Stimulated activated CD4-positive, alpha-beta T cell treated with anti-CD3 and anti-CD28 coated beads, Interleukin-15, amount 100 ng/mL, for 48 hours (primary cell): ENCODE data around the gene IFNGR1.

ENCODE experiments used
- DNase-seq, 2 donors: peaks; one replicate each; pipeline ENCODE4 v3.0.0-alpha.2; 2020; ENCODE audit warnings: low read depth in 2 of 2

Gene IFNGR1

DNA sequence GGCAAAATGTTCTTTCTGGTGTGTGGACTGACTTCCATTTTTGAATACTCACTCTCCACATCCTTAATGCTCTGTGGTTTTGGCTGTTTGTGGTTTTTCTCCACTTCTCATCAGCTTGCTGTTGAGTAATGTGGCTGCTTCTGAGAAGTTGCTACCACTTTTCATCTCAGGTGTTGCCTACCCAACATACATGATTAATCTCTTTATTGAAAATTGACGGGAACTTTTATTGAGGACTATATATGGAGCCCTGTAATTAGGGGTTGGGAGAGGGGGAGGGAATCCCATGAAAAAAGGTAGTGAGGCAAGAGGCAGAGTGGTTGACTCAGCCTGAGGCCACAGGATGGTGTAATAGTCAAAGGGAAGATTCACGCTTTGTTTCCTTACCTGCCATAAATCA, 63.4 kb downstream of the IFNGR1 start:
- peak; percentile 18 to 19 for DNase-seq

DNA sequence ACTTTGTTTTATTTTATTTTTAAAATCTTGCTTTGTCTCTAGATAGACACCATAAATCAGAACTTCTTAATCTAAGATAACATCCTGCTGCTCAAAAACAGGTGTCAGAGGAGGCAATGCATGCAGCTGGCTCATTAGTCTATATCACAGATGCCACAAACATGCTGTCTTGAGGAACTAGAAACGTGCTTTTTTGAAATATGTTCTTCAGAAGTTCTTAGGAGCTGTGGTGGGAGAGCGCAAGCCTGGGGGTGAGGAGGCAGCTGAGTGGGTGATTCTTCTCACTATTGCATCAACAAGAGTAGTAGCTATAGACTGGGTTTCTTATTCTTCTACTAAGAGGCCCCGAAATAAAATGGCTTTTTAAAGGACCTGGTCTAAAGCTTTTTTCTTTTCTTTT, 69.1 kb downstream of the IFNGR1 start:
- no peak for DNase-seq

DNA sequence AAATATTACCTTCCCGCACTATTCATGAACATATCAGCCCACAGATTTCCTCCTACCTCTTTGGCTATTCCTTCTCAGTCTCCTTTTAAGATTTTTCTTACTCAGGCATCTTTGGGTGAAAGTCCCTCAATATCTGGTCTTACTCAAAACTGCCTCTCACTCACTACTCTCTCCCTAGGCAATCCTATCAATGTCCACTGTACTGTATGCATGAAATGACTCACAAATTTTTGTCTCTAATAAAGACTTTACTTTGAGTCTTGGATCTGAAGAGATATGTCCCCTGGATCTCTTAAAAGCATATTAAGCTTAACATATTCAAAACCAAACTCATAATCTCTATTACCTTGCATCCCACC, 70.2 kb downstream of the IFNGR1 start:
- DNase-seq, result no peak

DNA sequence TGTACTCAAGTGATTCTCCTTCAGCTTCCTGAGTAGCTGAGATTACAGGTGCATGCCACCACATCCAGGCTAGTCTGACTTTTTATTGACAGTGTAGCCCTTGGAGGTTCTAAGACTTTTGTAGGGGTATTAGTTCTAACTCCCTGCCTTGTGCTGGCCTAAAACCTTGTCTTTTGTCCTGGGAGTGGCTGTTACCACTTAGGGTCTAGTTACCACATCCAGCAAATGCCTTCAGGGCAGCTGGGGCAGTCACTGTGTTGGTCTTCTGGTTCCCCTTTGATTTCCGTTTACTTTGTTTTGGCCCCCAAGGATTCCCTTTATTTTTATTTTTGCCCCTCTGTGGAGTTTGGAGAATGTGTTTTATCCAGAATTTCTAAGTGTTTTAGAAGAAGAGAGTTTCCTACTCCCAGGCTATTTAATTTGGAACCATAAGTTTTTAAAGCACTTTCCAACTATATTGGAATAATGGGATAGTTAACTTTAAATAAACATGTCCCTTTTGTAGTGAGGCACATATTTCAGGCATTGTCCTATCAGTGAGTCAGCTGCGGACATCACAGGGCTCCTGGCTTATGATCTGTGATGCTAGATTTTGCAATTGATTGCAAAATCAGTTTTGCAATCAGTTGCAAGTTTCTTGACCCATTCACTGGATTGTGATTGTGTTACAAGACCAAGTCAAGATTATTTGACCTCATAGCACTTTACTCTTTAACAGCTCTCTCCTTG, 70.7 kb downstream of the IFNGR1 start:
- DNase-seq, result no peak
